Esophagus muscularis mucosa (tissue), 3 donors: ENCODE data around the gene KCNAB1.

ENCODE experiments used
- CTCF ChIP-seq, 3 experiments: fragments of 200-600 bp in 2 of 3; fragments of 450-650 bp in 1 of 3; sonication (generic) in 2 of 3; IDR thresholded peaks; one replicate each; pipeline ENCODE4 v1.5.1; 2017 to 2019; ENCODE audit warnings: antibody characterized with exemption in 3 of 3, mild to moderate bottlenecking in 2 of 3, moderate library complexity in 1 of 3
- EP300 ChIP-seq: sonication (generic); formaldehyde crosslinking; IDR thresholded peaks from one replicate; pipeline ENCODE4 v1.6.1; 2017; ENCODE audit warnings: antibody characterized with exemption

- TF ChIP-seq CTCF (IDR thresholded peaks at IDR 0.05) (no peak), EP300 (no peak)
Observed at GRCh38 chr3:156300371-156300770, 180.0 kb downstream of the KCNAB1 start.
